ENCODE results near the gene LRRC2. TPM values are rescaled to one million over a fixed set of nuclear protein-coding genes. Genes with fewer than 3 reads are reported as not detected.

The LRRC2 gene, protein sequence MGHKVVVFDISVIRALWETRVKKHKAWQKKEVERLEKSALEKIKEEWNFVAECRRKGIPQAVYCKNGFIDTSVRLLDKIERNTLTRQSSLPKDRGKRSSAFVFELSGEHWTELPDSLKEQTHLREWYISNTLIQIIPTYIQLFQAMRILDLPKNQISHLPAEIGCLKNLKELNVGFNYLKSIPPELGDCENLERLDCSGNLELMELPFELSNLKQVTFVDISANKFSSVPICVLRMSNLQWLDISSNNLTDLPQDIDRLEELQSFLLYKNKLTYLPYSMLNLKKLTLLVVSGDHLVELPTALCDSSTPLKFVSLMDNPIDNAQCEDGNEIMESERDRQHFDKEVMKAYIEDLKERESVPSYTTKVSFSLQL
- polyA plus RNA-seq (2013, experiment 1 of 2) = 0.43 TPM
- 0.47 TPM for polyA plus RNA-seq (2013, experiment 2 of 2)

GRCh38 chr3:46566040-46566641, at the start of gene LRRC2:
LRRC2 (minus strand) TSS chr3:46566302; CDS start chr3:46551591, 14,711 bp downstream.
- peak within 1 kb of the TSS; percentile 99 for H3K4me2 ChIP-seq (ENCODE audit: low read length, poor library complexity, severe bottlenecking)
- no peak within 1 kb of the TSS for H2BK5ac ChIP-seq (ENCODE audit: low read depth, low read length, poor library complexity, severe bottlenecking)
- H2AK5ac ChIP-seq (ENCODE audit: low read length, severe bottlenecking) = no peak within 1 kb of the TSS
- H4K8ac ChIP-seq (ENCODE audit: low read length) = peak within 1 kb of the TSS; percentile 67
- peak; percentile 86 for DNase-seq
- peak within 1 kb of the TSS; percentile 93 for H2BK15ac ChIP-seq (ENCODE audit: low read depth, poor library complexity, severe bottlenecking)
- peaks cover 5% of the 10 kb centered on the region for H3K9me3 ChIP-seq (ENCODE audit: control insufficient read depth, low read length)
- no peak within 1 kb of the TSS for H3K14ac ChIP-seq (ENCODE audit: low read length in 2 of 2)
- H3K4me3 ChIP-seq (ENCODE audit: insufficient read depth in 1 of 2, low read depth in 1 of 2, low read length in 2 of 2) = peak within 1 kb of the TSS; percentile 64 to 85
- H3K4me1 ChIP-seq (ENCODE audit: control insufficient read depth, insufficient read depth, low read depth, low read length) = peaks cover 14% of the 10 kb centered on the region
- H2BK12ac ChIP-seq (ENCODE audit: low read length in 2 of 2) = peak within 1 kb of the TSS; percentile 31 to 56
- H3K79me1 ChIP-seq (replicated peaks; ENCODE audit: low read length, poor library complexity, severe bottlenecking) = no peaks in the 10 kb centered on the region
- WGBS = under 1% methylated on average over 29 of the region's 39 CpGs
- no peak within 1 kb of the TSS for H2BK120ac ChIP-seq (ENCODE audit: low read depth, low read length)
- no peak within 1 kb of the TSS for H3K23ac ChIP-seq (ENCODE audit: low read length in 2 of 2)
- H4K91ac ChIP-seq (ENCODE audit: low read length) = peak within 1 kb of the TSS; percentile 54
- H3K27ac ChIP-seq (ENCODE audit: low read length, poor library complexity, severe bottlenecking) = no peak within 1 kb of the TSS
- peak within 1 kb of the TSS; percentile 84 for H3K9ac ChIP-seq (ENCODE audit: low read length)
- peak within 1 kb of the TSS; percentile 73 for H2AFZ ChIP-seq (ENCODE audit: low read depth, low read length)
- H3K36me3 ChIP-seq (ENCODE audit: control insufficient read depth in 1 of 2, insufficient read depth in 2 of 2, low read depth in 1 of 2, low read length in 2 of 2) = no peaks in the 10 kb centered on the region
- peak within 1 kb of the TSS in 1 of 2 experiments; percentile 69 for H3K4ac ChIP-seq (ENCODE audit: low read depth in 1 of 2, low read length in 2 of 2)
- peaks cover 0 to 3% of the 10 kb centered on the region in 2 experiments for H3K27me3 ChIP-seq (ENCODE audit: control insufficient read depth in 1 of 2, insufficient read depth in 1 of 2, low read length in 2 of 2)
- H3K18ac ChIP-seq (ENCODE audit: low read depth in 1 of 2, low read length in 2 of 2) = peak within 1 kb of the TSS; percentile 63 to 82

DNA sequence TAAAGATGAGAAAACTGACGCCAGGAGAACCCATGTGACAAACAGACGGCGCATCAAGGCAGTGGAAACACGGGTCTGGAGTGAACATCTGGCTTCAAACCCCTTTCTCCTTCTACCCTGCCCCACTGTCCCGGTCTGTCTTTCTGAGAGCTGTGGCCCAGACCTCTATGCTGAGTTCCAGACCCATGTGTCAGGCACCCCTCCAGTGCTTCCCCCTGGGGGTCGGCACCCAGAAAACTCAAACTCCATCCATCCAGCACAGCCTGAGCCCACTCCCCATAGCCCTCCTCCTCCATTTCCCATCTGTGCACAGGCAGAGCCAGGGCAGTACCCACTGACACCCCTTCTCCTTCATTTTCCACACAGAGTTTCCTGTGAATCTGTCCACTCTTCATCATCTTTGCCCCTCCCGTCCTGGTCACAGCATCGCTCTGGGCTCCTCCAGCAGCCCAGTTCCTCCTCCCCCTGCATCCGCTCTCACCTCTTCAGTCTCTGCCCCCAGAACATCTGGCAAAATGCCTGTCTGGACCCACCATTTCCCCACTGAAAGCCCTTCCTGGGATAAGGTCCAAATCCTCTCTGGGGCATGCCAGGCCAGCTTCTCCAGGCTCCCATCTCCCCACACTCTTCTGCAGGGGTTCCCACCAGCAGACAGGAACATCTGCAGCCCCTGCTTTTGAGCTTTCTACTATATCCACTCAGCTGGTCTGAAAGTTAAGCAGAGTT, 49.1 kb upstream of the LRRC2 start:
- Histone ChIP-seq H3K14ac (ENCODE audit: low read length in 2 of 2) (no peak overlapping the region), H2BK5ac (ENCODE audit: low read depth, low read length, poor library complexity, severe bottlenecking) (no peak overlapping the region), H3K18ac (ENCODE audit: low read depth in 1 of 2, low read length in 2 of 2) (no peak overlapping the region), H3K4me2 (ENCODE audit: low read length, poor library complexity, severe bottlenecking) (no peak overlapping the region), H3K9me3 (ENCODE audit: control insufficient read depth, low read length) (no peaks in the 10 kb centered on the region), H2BK120ac (ENCODE audit: low read depth, low read length) (no peak overlapping the region), H4K8ac (ENCODE audit: low read length) (no peak overlapping the region), H4K91ac (ENCODE audit: low read length) (no peak overlapping the region), H3K27ac (ENCODE audit: low read length, poor library complexity, severe bottlenecking) (no peak overlapping the region), H3K9ac (ENCODE audit: low read length) (no peak overlapping the region), H3K4me3 (ENCODE audit: insufficient read depth in 1 of 2, low read depth in 1 of 2, low read length in 2 of 2) (no peak overlapping the region), H3K27me3 (ENCODE audit: control insufficient read depth in 1 of 2, insufficient read depth in 1 of 2, low read length in 2 of 2) (peaks cover 9 to 25% of the 10 kb centered on the region in 2 experiments), H2BK15ac (ENCODE audit: low read depth, poor library complexity, severe bottlenecking) (no peak overlapping the region), H3K23ac (ENCODE audit: low read length in 2 of 2) (no peak overlapping the region), H3K79me1 (replicated peaks; ENCODE audit: low read length, poor library complexity, severe bottlenecking) (no peaks in the 10 kb centered on the region), H3K4me1 (ENCODE audit: control insufficient read depth, insufficient read depth, low read depth, low read length) (peaks cover 5% of the 10 kb centered on the region), H2AK5ac (ENCODE audit: low read length, severe bottlenecking) (no peak overlapping the region), H2AFZ (ENCODE audit: low read depth, low read length) (no peak overlapping the region), H2BK12ac (ENCODE audit: low read length in 2 of 2) (no peak overlapping the region), H3K36me3 (ENCODE audit: control insufficient read depth in 1 of 2, insufficient read depth in 2 of 2, low read depth in 1 of 2, low read length in 2 of 2) (no peaks in the 10 kb centered on the region), H3K4ac (ENCODE audit: low read depth in 1 of 2, low read length in 2 of 2) (no peak overlapping the region)
- DNase-seq = no peak
- WGBS = 86% methylated on average over 9 of the region's 9 CpGs

GRCh38 chr3:46614431-46614830, 48.3 kb upstream of the LRRC2 start:
- H3K27ac ChIP-seq (ENCODE audit: low read length, poor library complexity, severe bottlenecking) = no peak overlapping the region
- no peak overlapping the region for H2BK5ac ChIP-seq (ENCODE audit: low read depth, low read length, poor library complexity, severe bottlenecking)
- no peak overlapping the region for H2BK15ac ChIP-seq (ENCODE audit: low read depth, poor library complexity, severe bottlenecking)
- peaks cover 9 to 25% of the 10 kb centered on the region in 2 experiments for H3K27me3 ChIP-seq (ENCODE audit: control insufficient read depth in 1 of 2, insufficient read depth in 1 of 2, low read length in 2 of 2)
- H3K4me2 ChIP-seq (ENCODE audit: low read length, poor library complexity, severe bottlenecking) = no peak overlapping the region
- no peak overlapping the region for H3K14ac ChIP-seq (ENCODE audit: low read length in 2 of 2)
- no peak overlapping the region for H2BK120ac ChIP-seq (ENCODE audit: low read depth, low read length)
- no peak overlapping the region for H4K8ac ChIP-seq (ENCODE audit: low read length)
- H4K91ac ChIP-seq (ENCODE audit: low read length) = no peak overlapping the region
- H3K36me3 ChIP-seq (ENCODE audit: control insufficient read depth in 1 of 2, insufficient read depth in 2 of 2, low read depth in 1 of 2, low read length in 2 of 2) = no peaks in the 10 kb centered on the region
- no peaks in the 10 kb centered on the region for H3K79me1 ChIP-seq (replicated peaks; ENCODE audit: low read length, poor library complexity, severe bottlenecking)
- H2AFZ ChIP-seq (ENCODE audit: low read depth, low read length) = no peak overlapping the region
- no peak for DNase-seq
- H3K4ac ChIP-seq (ENCODE audit: low read depth in 1 of 2, low read length in 2 of 2) = no peak overlapping the region
- H3K9ac ChIP-seq (ENCODE audit: low read length) = no peak overlapping the region
- no peaks in the 10 kb centered on the region for H3K9me3 ChIP-seq (ENCODE audit: control insufficient read depth, low read length)
- WGBS = 90% methylated on average over 3 of the region's 4 CpGs
- peaks cover 2% of the 10 kb centered on the region for H3K4me1 ChIP-seq (ENCODE audit: control insufficient read depth, insufficient read depth, low read depth, low read length)
- no peak overlapping the region for H3K23ac ChIP-seq (ENCODE audit: low read length in 2 of 2)
- H2AK5ac ChIP-seq (ENCODE audit: low read length, severe bottlenecking) = no peak overlapping the region
- no peak overlapping the region for H3K4me3 ChIP-seq (ENCODE audit: insufficient read depth in 1 of 2, low read depth in 1 of 2, low read length in 2 of 2)
- no peak overlapping the region for H3K18ac ChIP-seq (ENCODE audit: low read depth in 1 of 2, low read length in 2 of 2)
- no peak overlapping the region for H2BK12ac ChIP-seq (ENCODE audit: low read length in 2 of 2)
